ENCODE data around the gene EDDM3A.
A peak's percentile ranks its signal among the peaks of the same experiment; 100 is the strongest.

The EDDM3A gene

GRCh38 chr14:20790464-20791116, 44.9 kb downstream of the EDDM3A start:
- no peak for DNase-seq

DNA sequence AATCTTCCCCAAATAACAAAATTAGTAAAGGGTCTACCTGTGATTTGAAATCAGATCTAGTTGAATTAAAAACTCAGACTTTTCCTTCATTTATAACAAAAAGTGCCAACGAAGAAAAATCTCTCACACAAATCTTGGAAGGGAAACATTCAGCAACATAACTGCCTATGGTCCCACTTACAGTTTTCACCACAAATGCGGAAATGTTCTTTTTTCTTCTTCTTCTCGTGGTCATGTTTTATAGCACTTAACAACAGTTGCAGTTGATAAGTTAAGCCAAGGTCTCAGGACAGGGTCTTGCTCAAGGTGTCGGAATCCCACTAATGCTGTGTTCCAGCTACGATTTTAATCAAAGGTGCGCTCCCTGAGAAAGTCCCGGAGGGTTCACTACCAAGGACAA, 45.5 kb downstream of the EDDM3A start:
- peak; percentile 92 for DNase-seq

DNA sequence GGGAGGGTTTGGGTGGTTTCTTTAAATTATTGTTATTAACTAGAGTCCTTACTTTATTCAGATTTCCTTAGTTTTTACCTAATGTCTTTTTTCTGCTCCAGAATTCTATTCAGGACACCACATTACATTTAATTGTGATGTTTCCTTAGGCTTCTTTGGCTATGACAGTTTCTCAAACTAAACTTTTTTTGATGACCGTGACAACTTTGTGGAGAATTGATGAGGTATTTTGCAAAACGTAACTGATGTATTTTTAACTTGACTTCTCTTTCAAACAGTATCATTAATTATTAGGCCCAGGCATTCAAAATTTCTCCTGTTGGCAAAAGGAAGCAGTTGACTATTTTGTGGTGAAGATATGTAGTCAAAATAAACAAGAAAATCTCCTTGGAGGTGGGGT, 45.9 kb downstream of the EDDM3A start:
- DNase-seq: no peak

- DNase-seq: no peak
Measured at GRCh38 chr14:20792556-20792955, 46.9 kb downstream of the EDDM3A start.

- peak; percentile 96 for DNase-seq
Measured at GRCh38 chr14:20794644-20795369, 49.1 kb downstream of the EDDM3A start.

DNA sequence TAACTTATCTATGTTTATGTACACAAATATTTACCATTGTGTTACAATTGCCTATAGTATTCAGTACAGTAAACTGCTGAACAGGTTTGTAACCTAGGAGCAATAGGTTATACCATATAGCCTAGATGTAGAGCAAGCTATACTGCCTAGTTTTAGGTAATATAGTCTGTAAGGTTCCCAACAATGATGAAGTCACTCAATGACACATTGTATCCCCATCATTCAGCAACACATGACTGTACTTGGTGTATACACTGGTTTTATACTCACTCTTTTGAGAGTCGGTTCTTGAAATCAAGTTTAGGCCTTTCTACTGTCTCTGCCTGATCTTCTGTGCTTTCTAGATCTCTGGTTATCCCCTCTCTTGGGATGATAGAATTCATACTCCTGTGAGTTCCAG, 51.5 kb downstream of the EDDM3A start:
- no peak for DNase-seq

Data from MV-4-11 (cell line).